Measurements from ENCODE around the gene BLM. TPM values are rescaled to one million over a fixed set of nuclear protein-coding genes. Genes with fewer than 3 reads are reported as not detected.

Gene BLM
- total and polyA plus RNA-seq, 10 of the 15 experiments (the other 5 are each of a cell fraction or from before 2014, with no cell fraction given) = 23.0 to 68.4 (median 43.9) TPM

DNA sequence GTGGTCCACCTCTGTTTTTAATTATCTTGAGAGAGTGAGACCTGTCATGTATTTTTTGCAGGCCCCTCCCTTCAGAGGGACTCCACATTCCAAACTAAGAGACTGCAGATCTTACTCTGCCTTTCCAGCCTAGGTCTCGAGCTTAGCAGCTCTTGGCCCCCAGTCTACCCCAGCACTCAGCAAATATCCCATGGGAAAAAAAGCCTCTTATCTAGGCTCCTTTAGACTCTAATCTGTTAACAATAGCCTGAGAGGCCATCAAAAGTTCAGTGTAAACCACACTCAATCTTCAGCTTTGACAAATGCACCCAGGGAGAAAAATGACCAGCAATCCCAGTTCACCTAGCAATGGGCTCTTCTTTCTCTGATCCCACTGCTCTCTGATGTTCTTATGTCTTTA lies 8.6 kb upstream of the BLM start:
- no peak overlapping the region for H3K4me3 ChIP-seq
- SMC1A ChIA-PET (ENCODE audit: uncharacterized antibody, unreplicated experiment) = interaction anchor here (1.5 to 2.7 kb wide), 2 partner anchors 10 to 177 kb away, joined by 3 to 9 read pairs; no protein-coding TSS in a partner anchor
- WGBS (ENCODE audit: insufficient coverage, insufficient replicate concordance, low lambda C conversion rate, missing lambda C conversion rate) = 100% methylated on average over 1 of the region's 1 CpG
- intact Hi-C loops (cut with micrococcal nuclease; ENCODE audit: unreplicated experiment) = no loop called here
- DNase-seq (ENCODE audit: low read depth, low spot score) (no peak), ATAC-seq (no peak), FAIRE-seq (no peak)
- POLR2A ChIA-PET = interaction anchor here (0.9 kb wide), 1 partner anchor 15 kb away, joined by 3 read pairs; no protein-coding TSS in a partner anchor
- peaks cover 19% of the 10 kb centered on the region for H3K4me1 ChIP-seq (ENCODE audit: control insufficient read depth, insufficient read depth, low read length)
- BruUV-seq (replicated peaks) = no TSS peak
- TF ChIP-seq, protein P1, sequence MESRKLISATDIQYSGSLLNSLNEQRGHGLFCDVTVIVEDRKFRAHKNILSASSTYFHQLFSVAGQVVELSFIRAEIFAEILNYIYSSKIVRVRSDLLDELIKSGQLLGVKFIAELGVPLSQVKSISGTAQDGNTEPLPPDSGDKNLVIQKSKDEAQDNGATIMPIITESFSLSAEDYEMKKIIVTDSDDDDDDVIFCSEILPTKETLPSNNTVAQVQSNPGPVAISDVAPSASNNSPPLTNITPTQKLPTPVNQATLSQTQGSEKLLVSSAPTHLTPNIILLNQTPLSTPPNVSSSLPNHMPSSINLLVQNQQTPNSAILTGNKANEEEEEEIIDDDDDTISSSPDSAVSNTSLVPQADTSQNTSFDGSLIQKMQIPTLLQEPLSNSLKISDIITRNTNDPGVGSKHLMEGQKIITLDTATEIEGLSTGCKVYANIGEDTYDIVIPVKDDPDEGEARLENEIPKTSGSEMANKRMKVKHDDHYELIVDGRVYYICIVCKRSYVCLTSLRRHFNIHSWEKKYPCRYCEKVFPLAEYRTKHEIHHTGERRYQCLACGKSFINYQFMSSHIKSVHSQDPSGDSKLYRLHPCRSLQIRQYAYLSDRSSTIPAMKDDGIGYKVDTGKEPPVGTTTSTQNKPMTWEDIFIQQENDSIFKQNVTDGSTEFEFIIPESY (IDR thresholded peaks at IDR 0.05) = no peak
- TF ChIP-seq, protein P2, sequence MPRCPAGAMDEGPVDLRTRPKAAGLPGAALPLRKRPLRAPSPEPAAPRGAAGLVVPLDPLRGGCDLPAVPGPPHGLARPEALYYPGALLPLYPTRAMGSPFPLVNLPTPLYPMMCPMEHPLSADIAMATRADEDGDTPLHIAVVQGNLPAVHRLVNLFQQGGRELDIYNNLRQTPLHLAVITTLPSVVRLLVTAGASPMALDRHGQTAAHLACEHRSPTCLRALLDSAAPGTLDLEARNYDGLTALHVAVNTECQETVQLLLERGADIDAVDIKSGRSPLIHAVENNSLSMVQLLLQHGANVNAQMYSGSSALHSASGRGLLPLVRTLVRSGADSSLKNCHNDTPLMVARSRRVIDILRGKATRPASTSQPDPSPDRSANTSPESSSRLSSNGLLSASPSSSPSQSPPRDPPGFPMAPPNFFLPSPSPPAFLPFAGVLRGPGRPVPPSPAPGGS (IDR thresholded peaks at IDR 0.05; ENCODE audit: borderline replicate concordance, insufficient read depth, low read depth, low read length, poor library complexity, severe bottlenecking) = no peak
- TF ChIP-seq CBFB (IDR thresholded peaks at IDR 0.05; ENCODE audit: low read depth) = no peak
- TF ChIP-seq RBBP5 (conservative IDR thresholded peaks at IDR 0.05) = no peak
- in situ Hi-C loops (cut with MboI) = no loop called here
- H2AFZ ChIP-seq (ENCODE audit: control insufficient read depth, low read depth, low read length) = no peak overlapping the region
- H3K79me2 ChIP-seq (ENCODE audit: control insufficient read depth, insufficient read depth, low read length) = no peaks in the 10 kb centered on the region
- H3K4me2 ChIP-seq (ENCODE audit: control insufficient read depth, insufficient read depth) = no peak overlapping the region
- RAD21 ChIA-PET (ENCODE audit: unreplicated experiment) = interaction anchor here (0.6 to 1.7 kb wide), 3 partner anchors 146 to 176 kb away, joined by 3 to 6 read pairs (median 4); partner anchors contain the start of gene FES
- H4K20me1 ChIP-seq (ENCODE audit: control insufficient read depth, insufficient read depth) = no peaks in the 10 kb centered on the region
- no peak overlapping the region for H3K9ac ChIP-seq (ENCODE audit: control insufficient read depth, insufficient read depth, low read length)
- no peak overlapping the region for H3K27ac ChIP-seq (ENCODE audit: control insufficient read depth, insufficient read depth)
- H3K36me3 ChIP-seq (ENCODE audit: control insufficient read depth in 2 of 2, insufficient read depth in 2 of 2, low read length in 1 of 2) = peaks cover 0 to under 1% of the 10 kb centered on the region in 2 experiments; a peak in 1 of 4 replicates
- H3K27me3 ChIP-seq (replicated peaks in 1 of 2; ENCODE audit: control insufficient read depth in 2 of 2, insufficient read depth in 2 of 2, low read length in 1 of 2) = no peaks in the 10 kb centered on the region
- H3K9me3 ChIP-seq (replicated peaks; ENCODE audit: control insufficient read depth, insufficient read depth, low read length) = no peaks in the 10 kb centered on the region
- CTCF ChIA-PET = interaction anchor here (0.6 to 1.1 kb wide), 2 partner anchors 9 to 85 kb away, joined by 3 read pairs; no protein-coding TSS in a partner anchor

Measured in GM12878 (cell line).